ENCODE measurements around the gene FHIT.

GRCh38 chr3:59808446-59808845 is 1442.8 kb downstream of the FHIT start:
- TF ChIP-seq CTCF (IDR thresholded peaks at IDR 0.05) (no peak), EP300 (IDR thresholded peaks at IDR 0.05) (no peak), POLR2A (IDR thresholded peaks at IDR 0.05) (no peak)
